ENCODE data around the gene NEK6.

NEK6 gene

GRCh38 chr9:124342776-124343485, 85.2 kb downstream of the NEK6 start:
- Histone ChIP-seq H3K4me3 (ENCODE audit: low read depth in 1 of 2, low read length in 2 of 2) (no peak overlapping the region), H3K36me3 (ENCODE audit: insufficient read depth, low read length) (peaks cover under 1% of the 10 kb centered on the region; the same call in 1 of the 2 replicates), H3K27ac (ENCODE audit: low read length) (no peak overlapping the region), H3K9ac (ENCODE audit: low read depth, low read length) (no peak overlapping the region), H2AFZ (ENCODE audit: low read depth, low read length) (no peak overlapping the region), H4K20me1 (ENCODE audit: insufficient read depth, low read length) (no peaks in the 10 kb centered on the region), H3K9me3 (ENCODE audit: insufficient read depth, low read length, severe bottlenecking) (no peaks in the 10 kb centered on the region), H3K4me2 (ENCODE audit: insufficient read depth, low read length) (no peak overlapping the region), H3K79me2 (ENCODE audit: insufficient read depth, low read length) (no peaks in the 10 kb centered on the region), H3K4me1 (ENCODE audit: insufficient read depth, low read length) (no peaks in the 10 kb centered on the region), H3K27me3 (ENCODE audit: insufficient read depth, low read length, poor library complexity) (no peaks in the 10 kb centered on the region)
- ATAC-seq (ENCODE audit: insufficient read depth, low read depth) (no peak), DNase-seq (no peak)
- TF ChIP-seq EZH2 (IDR thresholded peaks at IDR 0.05; ENCODE audit: borderline replicate concordance, low read depth, low read length, severe bottlenecking) (no peak), CTCF (IDR thresholded peaks at IDR 0.05; ENCODE audit: borderline replicate concordance, extremely low read depth, low read length, poor library complexity, severe bottlenecking) (no peak)

- ATAC-seq (ENCODE audit: insufficient read depth, low read depth), result no peak
- no peak for TF ChIP-seq EZH2 (IDR thresholded peaks at IDR 0.05; ENCODE audit: borderline replicate concordance, low read depth, low read length, severe bottlenecking)
- TF ChIP-seq CTCF (IDR thresholded peaks at IDR 0.05; ENCODE audit: borderline replicate concordance, extremely low read depth, low read length, poor library complexity, severe bottlenecking), result no peak
- H4K20me1 ChIP-seq (ENCODE audit: insufficient read depth, low read length), result no peaks in the 10 kb centered on the region
- DNase-seq, result no peak
- H3K4me2 ChIP-seq (ENCODE audit: insufficient read depth, low read length), result no peak overlapping the region
- H3K27me3 ChIP-seq (ENCODE audit: insufficient read depth, low read length, poor library complexity), result no peaks in the 10 kb centered on the region
- no peaks in the 10 kb centered on the region for H3K4me1 ChIP-seq (ENCODE audit: insufficient read depth, low read length)
- H3K4me3 ChIP-seq (ENCODE audit: low read depth in 1 of 2, low read length in 2 of 2), result no peak overlapping the region
- peaks cover 9% of the 10 kb centered on the region; the same call in 1 of the 2 replicates for H3K36me3 ChIP-seq (ENCODE audit: insufficient read depth, low read length)
- no peak overlapping the region for H3K27ac ChIP-seq (ENCODE audit: low read length)
- no peak overlapping the region for H2AFZ ChIP-seq (ENCODE audit: low read depth, low read length)
- H3K79me2 ChIP-seq (ENCODE audit: insufficient read depth, low read length), result no peaks in the 10 kb centered on the region
- H3K9ac ChIP-seq (ENCODE audit: low read depth, low read length), result no peak overlapping the region
- no peaks in the 10 kb centered on the region for H3K9me3 ChIP-seq (ENCODE audit: insufficient read depth, low read length, severe bottlenecking)
Observed at GRCh38 chr9:124343533-124344290, 86.0 kb downstream of the NEK6 start.

GRCh38 chr9:124344291-124345050, 86.7 kb downstream of the NEK6 start:
- H3K4me1 ChIP-seq (ENCODE audit: insufficient read depth, low read length), result no peaks in the 10 kb centered on the region
- H3K4me3 ChIP-seq (ENCODE audit: low read depth in 1 of 2, low read length in 2 of 2), result no peak overlapping the region
- no peak for ATAC-seq (ENCODE audit: insufficient read depth, low read depth)
- peaks cover 14% of the 10 kb centered on the region; the same call in 1 of the 2 replicates for H3K36me3 ChIP-seq (ENCODE audit: insufficient read depth, low read length)
- no peak overlapping the region for H3K27ac ChIP-seq (ENCODE audit: low read length)
- H3K79me2 ChIP-seq (ENCODE audit: insufficient read depth, low read length), result no peaks in the 10 kb centered on the region
- no peak overlapping the region for H2AFZ ChIP-seq (ENCODE audit: low read depth, low read length)
- H3K9ac ChIP-seq (ENCODE audit: low read depth, low read length), result no peak overlapping the region
- H3K9me3 ChIP-seq (ENCODE audit: insufficient read depth, low read length, severe bottlenecking), result no peaks in the 10 kb centered on the region
- TF ChIP-seq EZH2 (IDR thresholded peaks at IDR 0.05; ENCODE audit: borderline replicate concordance, low read depth, low read length, severe bottlenecking) (no peak), CTCF (IDR thresholded peaks at IDR 0.05; ENCODE audit: borderline replicate concordance, extremely low read depth, low read length, poor library complexity, severe bottlenecking) (no peak)
- no peaks in the 10 kb centered on the region for H3K27me3 ChIP-seq (ENCODE audit: insufficient read depth, low read length, poor library complexity)
- no peak overlapping the region for H3K4me2 ChIP-seq (ENCODE audit: insufficient read depth, low read length)
- DNase-seq, result no peak
- H4K20me1 ChIP-seq (ENCODE audit: insufficient read depth, low read length), result no peaks in the 10 kb centered on the region
